Left cardiac atrium (tissue), 4 donors: ENCODE data around the gene RNF146. TPM values are rescaled to one million over a fixed set of nuclear protein-coding genes. Genes with fewer than 3 reads are reported as not detected.

Experiments used
- ATAC-seq, 2 donors: fragments of 200-7000 bp; cut with Tn5 transposase; one replicate each; pipeline ENCODE4 v1.9.1; 2020; ENCODE audit warnings: mild to moderate bottlenecking in 2 of 2, moderate library complexity in 2 of 2
- DNase-seq: peaks from one replicate; pipeline ENCODE4 v3.0.0-alpha.2; 2020
- intact Hi-C, 2 donors: fragments of 100-400 bp; cut with DNase I; formaldehyde crosslinking; loops; one replicate each; pipeline versions ENCODE4 v1.14.1 to v1.15.1; 2022 to 2023
- total RNA-seq, 2 donors: library from RNA; stranded (reverse); fragmentation: NEBNext Ultra II Directional; extraction: Animal tissue kit (Norgen Biotek cat#: 25700); gene quantifications; one replicate each; pipeline ENCODE4 v1.2.1, GENCODE V29; 2021
- donor health status: DM: no; HTN: yes; CAD: no.
- donor health status: DM: no; HTN: yes; CAD: no; lungs with severe emphysema.
- donor health status: DM: yes; HTN: yes; CAD: no.
- donor health status: Dilated cardiomyopathy.

RNF146 gene
- total RNA-seq, 2 donors from 2014 or later = 36.8 to 44.9 TPM

DNA sequence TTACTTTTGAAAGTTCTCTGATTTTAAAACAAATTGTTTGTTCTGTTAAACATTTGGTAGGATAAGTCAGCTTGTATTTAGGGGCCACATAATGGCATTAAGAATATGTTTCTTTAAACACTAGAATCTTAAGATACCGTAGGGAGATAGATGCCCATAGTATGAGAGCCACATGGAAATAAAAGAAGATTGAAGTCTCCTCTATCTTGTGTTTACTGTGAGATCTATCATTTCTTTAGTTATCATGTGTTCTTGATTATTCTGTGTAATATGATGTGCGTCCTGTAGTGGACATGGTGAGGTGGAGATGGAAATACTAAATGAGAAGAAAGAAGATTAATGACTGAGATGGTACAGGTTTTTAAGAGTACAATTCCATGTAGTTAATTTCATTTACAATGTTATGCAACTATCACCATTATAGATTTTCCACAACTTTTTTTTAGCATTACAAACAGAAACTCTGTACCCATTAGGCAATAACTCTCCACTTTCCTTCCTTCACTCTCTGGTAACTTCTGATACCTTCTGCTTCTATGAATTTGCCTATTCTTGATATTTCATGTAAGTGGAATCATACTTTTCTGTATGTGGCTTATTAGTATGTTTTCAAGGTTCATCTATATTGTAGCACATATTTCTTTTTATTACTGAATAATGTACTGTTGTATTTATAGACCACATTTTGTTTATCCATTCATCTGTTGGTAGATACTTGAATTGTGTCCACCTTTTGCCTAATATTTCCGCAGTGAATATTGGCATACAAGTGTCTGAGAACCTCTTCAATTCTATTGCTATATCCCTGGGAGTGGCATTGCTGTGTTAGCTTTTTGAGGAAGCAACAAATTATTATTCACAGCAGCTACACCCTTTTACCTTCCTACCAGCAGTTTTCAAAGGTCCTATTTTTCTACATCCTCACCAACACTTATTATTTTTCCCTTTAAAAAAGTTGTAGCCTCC lies 11.5 kb downstream of the RNF146 start:
- DNase-seq (no peak), ATAC-seq (no peak)
- intact Hi-C loops = no loop called here

- intact Hi-C loops = no loop called here
- no peak for ATAC-seq
- no peak for DNase-seq
Observed at GRCh38 chr6:127279815-127280214, 13.2 kb downstream of the RNF146 start.

- ATAC-seq = no peak
Observed at GRCh38 chr6:127282184-127282583, 15.5 kb downstream of the RNF146 start.

DNA sequence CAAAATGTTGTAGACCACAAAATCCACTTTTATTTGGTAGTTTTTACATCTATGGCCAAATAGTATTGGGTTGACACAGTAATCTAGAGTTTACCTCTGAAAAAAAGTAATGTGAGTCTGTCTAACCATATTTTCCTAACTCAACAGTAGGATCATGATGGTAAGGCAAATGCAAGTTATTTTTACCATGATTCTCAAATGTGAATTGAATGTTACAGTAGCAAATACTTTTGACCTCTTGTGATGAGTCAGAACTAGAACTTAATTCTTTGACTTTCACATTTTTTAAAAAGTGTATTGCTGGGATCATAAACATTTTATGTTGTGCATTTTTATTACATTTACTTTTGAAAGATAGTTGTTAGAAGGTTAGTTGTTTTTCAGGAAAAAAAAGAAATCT lies 22.0 kb downstream of the RNF146 start:
- ATAC-seq = no peak
- DNase-seq = no peak
- intact Hi-C loops = no loop called here

More at GRCh38 chr6:127282184-127282583, 15.5 kb downstream of the RNF146 start:
- no peak for DNase-seq
- intact Hi-C loops = no loop called here

DNA sequence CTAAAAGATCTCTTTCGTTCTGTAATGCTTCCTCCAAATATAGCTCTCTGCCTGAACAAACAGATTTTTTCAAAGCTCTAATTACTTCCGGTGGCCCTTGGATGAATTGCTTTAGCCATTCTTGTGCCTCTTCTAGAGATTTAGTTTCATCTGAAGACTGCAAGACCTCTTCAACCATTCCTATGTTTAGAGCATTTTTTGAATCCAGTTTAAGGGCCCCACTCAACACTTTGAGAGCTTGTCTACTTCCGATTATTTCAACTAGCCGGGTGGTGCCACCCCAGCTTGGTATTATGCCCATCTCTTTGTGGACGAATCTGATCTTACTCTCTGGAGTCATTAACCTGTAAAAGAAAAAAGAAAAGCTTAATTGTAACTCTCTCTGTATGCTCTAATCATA lies 23.3 kb downstream of the RNF146 start:
- DNase-seq = no peak
- intact Hi-C loops = no loop called here
- no peak for ATAC-seq

DNA sequence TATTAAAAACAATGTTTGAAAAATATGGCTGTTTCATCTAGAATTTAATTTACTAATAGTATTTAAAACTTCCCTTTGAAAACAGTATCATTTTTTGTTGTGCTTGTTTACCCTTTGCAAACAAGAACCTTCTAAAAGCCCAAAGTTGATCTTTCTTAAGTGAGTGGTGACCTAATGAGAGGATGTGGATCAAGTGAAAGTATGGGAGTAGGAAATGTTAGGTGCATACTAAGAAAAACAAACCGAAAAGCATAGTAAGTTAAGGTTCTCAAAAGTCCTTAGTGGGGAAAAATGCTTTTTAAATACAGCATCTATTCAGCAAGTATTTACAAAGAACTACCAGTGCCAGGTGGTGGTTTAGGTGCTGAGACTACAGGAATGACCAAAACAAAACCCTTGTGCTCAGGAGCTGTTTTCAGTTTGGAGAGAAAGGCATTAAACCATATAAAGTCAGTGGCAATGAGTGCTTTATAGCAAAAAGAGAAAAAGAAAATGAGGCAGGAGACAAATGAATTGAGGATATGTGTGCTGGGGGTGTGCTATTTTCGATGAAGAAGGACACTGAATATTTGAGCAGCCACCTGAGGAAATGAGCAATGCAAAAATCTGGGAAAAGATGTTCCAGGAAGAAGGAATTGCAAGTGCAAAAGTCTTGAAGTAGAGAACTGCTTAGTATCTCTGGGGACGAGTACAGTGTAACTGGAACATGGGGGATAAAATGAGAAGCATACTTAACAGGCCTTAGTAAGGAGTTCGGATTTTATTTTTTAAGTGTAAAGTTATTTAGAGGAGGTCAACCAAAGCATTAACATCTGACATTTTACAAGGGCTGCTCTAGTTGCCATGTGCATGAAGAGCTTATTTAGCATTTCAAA lies 24.0 kb downstream of the RNF146 start:
- intact Hi-C loops = no loop called here
- DNase-seq = no peak
- ATAC-seq = no peak

GRCh38 chr6:127291495-127291894 lies 24.8 kb downstream of the RNF146 start:
- no peak for ATAC-seq
- DNase-seq = no peak
- intact Hi-C loops = no loop called here

- no peak for DNase-seq
- intact Hi-C loops = no loop called here
- no peak for ATAC-seq
Observed at GRCh38 chr6:127297502-127298070, 30.9 kb downstream of the RNF146 start.

GRCh38 chr6:127298475-127298874 lies 31.8 kb downstream of the RNF146 start:
- ATAC-seq (no peak), DNase-seq (no peak)
- intact Hi-C loops = no loop called here

GRCh38 chr6:127299522-127300240 lies 33.0 kb downstream of the RNF146 start:
- ATAC-seq = no peak

GRCh38 chr6:127300411-127300810 lies 33.7 kb downstream of the RNF146 start:
- no peak for DNase-seq
- intact Hi-C loops = loop anchor here in 1 of 2 donors (5.0 kb wide), 2 partner anchors 122 to 237 kb away; no protein-coding TSS in a partner anchor
- peak in 1 of 2 donors; percentile 72 for ATAC-seq

More at GRCh38 chr6:127299522-127300240, 33.0 kb downstream of the RNF146 start:
- intact Hi-C loops = loop anchor here in 1 of 2 donors (5.0 kb wide), 2 partner anchors 123 to 238 kb away; no protein-coding TSS in a partner anchor
- DNase-seq = no peak

DNA sequence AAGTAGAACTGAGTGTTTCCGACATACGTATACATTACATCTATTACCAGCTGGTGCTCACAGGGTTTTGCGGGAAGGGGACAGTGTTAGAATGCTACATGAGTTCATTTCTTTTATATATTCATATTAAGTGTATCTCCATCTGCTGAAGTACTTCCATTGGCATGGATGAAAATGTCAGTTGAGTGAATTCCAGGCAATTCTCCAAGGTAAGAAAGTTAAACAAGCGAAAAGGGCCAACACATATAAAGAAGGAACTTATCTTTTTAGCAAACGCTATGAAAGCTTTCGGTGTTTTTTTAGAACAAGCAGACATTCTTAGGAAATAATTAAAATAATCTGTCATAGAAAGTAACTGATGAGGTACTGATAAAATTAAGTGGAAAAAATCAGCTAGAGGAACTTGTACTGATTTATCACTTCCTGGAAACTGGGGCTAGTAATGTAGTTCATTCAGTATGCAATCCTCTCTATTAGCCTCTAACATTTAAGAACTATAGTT lies 34.6 kb downstream of the RNF146 start:
- intact Hi-C loops = loop anchor here in 1 of 2 donors (5.0 kb wide), 2 partner anchors 121 to 236 kb away; no protein-coding TSS in a partner anchor
- ATAC-seq = peak in 1 of 2 donors; percentile 31
- no peak for DNase-seq

DNA sequence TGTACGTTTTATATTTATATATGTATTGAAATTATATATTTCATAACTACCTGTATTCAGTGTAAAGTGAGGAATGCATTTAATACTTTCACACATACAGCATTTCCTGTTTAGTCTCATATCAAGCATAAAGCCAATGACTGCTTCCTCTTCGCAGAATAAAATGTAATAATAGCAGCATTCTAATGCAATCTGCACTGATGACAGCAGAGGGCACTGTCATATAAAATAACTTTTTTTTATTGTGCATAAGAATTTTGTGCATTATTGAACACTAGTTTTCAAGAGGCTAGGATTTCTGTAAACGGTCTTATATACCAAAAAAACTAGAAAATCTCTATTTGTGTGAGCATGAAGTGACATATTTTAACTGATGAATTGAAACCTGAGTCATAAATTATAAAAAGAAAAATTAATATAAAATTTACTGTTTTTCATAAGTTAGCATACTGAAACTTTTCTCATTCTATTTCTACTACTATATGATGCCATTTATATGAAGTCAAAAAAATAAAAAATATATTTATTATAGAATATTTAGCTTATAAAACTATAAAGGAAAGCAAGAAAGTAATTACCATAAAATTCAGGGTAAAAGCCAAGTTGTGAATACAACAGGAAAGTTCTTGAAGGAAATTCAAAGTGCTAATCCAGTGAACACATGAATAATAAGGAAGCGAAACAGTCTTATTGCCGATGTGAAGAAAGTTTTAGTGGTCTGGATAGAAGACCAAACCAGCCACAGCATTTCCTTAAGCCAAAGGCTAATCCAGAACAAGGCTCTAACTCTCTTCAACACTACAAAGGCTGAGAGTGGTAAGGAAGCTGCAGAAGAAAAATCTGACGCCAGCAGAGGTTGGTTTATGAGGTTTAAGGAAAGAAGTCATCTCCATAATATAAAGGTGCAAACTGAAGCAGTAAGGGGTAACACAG lies 36.3 kb downstream of the RNF146 start:
- intact Hi-C loops = loop anchor here in 1 of 2 donors (5.0 kb wide), 2 partner anchors 119 to 234 kb away; no protein-coding TSS in a partner anchor
- DNase-seq (no peak), ATAC-seq (peak; percentile 30 to 39)

GRCh38 chr6:127303917-127304316 lies 37.3 kb downstream of the RNF146 start:
- intact Hi-C loops = loop anchor here in 1 of 2 donors (5.0 kb wide), 2 partner anchors 118 to 233 kb away; no protein-coding TSS in a partner anchor

GRCh38 chr6:127305741-127306140 lies 39.1 kb downstream of the RNF146 start:
- DNase-seq (no peak), ATAC-seq (no peak)
- intact Hi-C loops = no loop called here

More at GRCh38 chr6:127303917-127304316, 37.3 kb downstream of the RNF146 start:
- ATAC-seq (no peak), DNase-seq (no peak)

GRCh38 chr6:127317388-127318128 lies 50.9 kb downstream of the RNF146 start:
- intact Hi-C loops = no loop called here
- ATAC-seq (no peak), DNase-seq (no peak)
